GM03348 (cell line): ENCODE results near the gene DIP2B.

Experiments used
- DNase-seq: peaks from one replicate; pipeline ENCODE4 v3.0.0; 2012; ENCODE audit warnings: low spot score

DIP2B gene

GRCh38 chr12:50579757-50580267, 75.0 kb downstream of the DIP2B start:
- DNase-seq = no peak

- no peak for DNase-seq
Observed at GRCh38 chr12:50580436-50580835, 75.7 kb downstream of the DIP2B start.

- peak; percentile 62 for DNase-seq
Observed at GRCh38 chr12:50581226-50582184, 76.7 kb downstream of the DIP2B start.

- DNase-seq = no peak
Observed at GRCh38 chr12:50584135-50584534, 79.3 kb downstream of the DIP2B start.

GRCh38 chr12:50589650-50590435, 85.1 kb downstream of the DIP2B start:
- DNase-seq = peak; percentile 48

- DNase-seq = no peak
Observed at GRCh38 chr12:50590869-50591268, 86.1 kb downstream of the DIP2B start.

- DNase-seq = no peak
Observed at GRCh38 chr12:50595667-50596066, 90.9 kb downstream of the DIP2B start.

GRCh38 chr12:50597200-50598195, 92.7 kb downstream of the DIP2B start:
- peak; percentile 78 for DNase-seq

- peak; percentile 21 for DNase-seq
Observed at GRCh38 chr12:50598321-50598862, 93.6 kb downstream of the DIP2B start.

GRCh38 chr12:50599366-50600095, 94.7 kb downstream of the DIP2B start:
- DNase-seq = no peak

GRCh38 chr12:50600364-50600763, 95.6 kb downstream of the DIP2B start:
- no peak for DNase-seq

GRCh38 chr12:50603817-50604639, 99.2 kb downstream of the DIP2B start:
- peak; percentile 81 for DNase-seq

- no peak for DNase-seq
Observed at GRCh38 chr12:50604640-50604920, 99.8 kb downstream of the DIP2B start.

- DNase-seq = no peak
Observed at GRCh38 chr12:50606675-50607375, 102.0 kb downstream of the DIP2B start.

- no peak for DNase-seq
Observed at GRCh38 chr12:50609292-50609874, 104.6 kb downstream of the DIP2B start.

GRCh38 chr12:50610171-50610570, 105.4 kb downstream of the DIP2B start:
- no peak for DNase-seq

- no peak for DNase-seq
Observed at GRCh38 chr12:50611021-50611744, 106.4 kb downstream of the DIP2B start.

- no peak for DNase-seq
Observed at GRCh38 chr12:50612882-50613281, 108.1 kb downstream of the DIP2B start.
